Measurements from ENCODE around the gene RPL10. TPM values are rescaled to one million over a fixed set of nuclear protein-coding genes. Genes with fewer than 3 reads are reported as not detected.

RPL10 gene
- total and polyA plus RNA-seq, 2 of the 8 experiments (the other 6 are each of a cell fraction or from before 2014, with no cell fraction given) = 2,633 to 4,293 TPM

GRCh38 chrX:154374313-154375155, 23.6 kb upstream of the RPL10 start, which contains the start of gene FLNA (continued):
- TF ChIP-seq CHD7 (IDR thresholded peaks at IDR 0.05; ENCODE audit: insufficient replicate concordance, low read length) = no peak
- TF ChIP-seq RAD21 (IDR thresholded peaks at IDR 0.05 in 1 of 2, conservative IDR thresholded peaks at IDR 0.05 in 1 of 2; ENCODE audit: low read depth in 2 of 2, low read length in 2 of 2) = peak in 1 of 2 experiments; percentile 23; a peak in 1 of 4 replicates
- no peak for TF ChIP-seq NRF1 (IDR thresholded peaks at IDR 0.05; ENCODE audit: low read depth, low read length)
- TF ChIP-seq CREB1 (IDR thresholded peaks at IDR 0.05) = peak; percentile 57; the same call in 1 of the 2 replicates
- no peak for TF ChIP-seq RXRA (IDR thresholded peaks at IDR 0.05; ENCODE audit: insufficient read depth, low read depth, low read length)
- TF ChIP-seq SIX5 (IDR thresholded peaks at IDR 0.05; ENCODE audit: low read depth, low read length) = no peak
